Ascending aorta (tissue), 2 donors: ENCODE results near the gene TMEM60. TPM values are rescaled to one million over a fixed set of nuclear protein-coding genes. Genes with fewer than 3 reads are reported as not detected.
"Not testable (repeated sequence)": the region's sequence is repeated elsewhere in the genome, so short reads cannot be mapped to it uniquely, and the experiment has no call there.

Experiments
- DNase-seq, 2 donors: peaks; one replicate each; pipeline ENCODE4 v3.0.0-alpha.2; 2019; ENCODE audit warnings: low spot score in 2 of 2
- H3K27ac ChIP-seq, 2 donors: fragments of 200-600 bp; sonication (generic); one replicate each; pipeline ENCODE4 v1.5.1; 2016 to 2017; ENCODE audit warnings: mild to moderate bottlenecking in 1 of 2
- H3K27me3 ChIP-seq: fragments of 200-600 bp; sonication (generic); one replicate; pipeline ENCODE4 v1.5.1; 2017
- H3K36me3 ChIP-seq, 2 donors: fragments of 200-600 bp; sonication (generic); one replicate each; pipeline ENCODE4 v1.5.1; 2016
- H3K4me1 ChIP-seq, 2 donors: fragments of 200-600 bp; sonication (generic); one replicate each; pipeline ENCODE4 v1.5.1; 2016 to 2017; ENCODE audit warnings: mild to moderate bottlenecking in 1 of 2
- H3K4me3 ChIP-seq, 2 donors: fragments of 200-600 bp; sonication (generic); one replicate each; pipeline ENCODE4 v1.5.1; 2016 to 2017; ENCODE audit warnings: mild to moderate bottlenecking in 1 of 2
- H3K9me3 ChIP-seq, 2 donors: fragments of 200-600 bp; sonication (generic); one replicate each; pipeline ENCODE4 v1.5.1; 2016
- intact Hi-C: fragments of 100-400 bp; cut with DNase I; formaldehyde crosslinking; loops from one replicate; pipeline ENCODE4 v1.15.1; 2023
- total RNA-seq: library from RNA; depleted of rRNA; stranded (reverse); fragments of >200 nt; gene quantifications from one replicate; pipeline ENCODE4 v1.1.0, GENCODE V29; 2016
- TF ChIP-seq, protein P1 (sequence below), 3 experiments: fragments of 200-600 bp in 2 of 3; fragments of 450-650 bp in 1 of 3; sonication (generic) in 2 of 3; IDR thresholded peaks; one replicate each; pipeline ENCODE4 v1.5.1; 2016 to 2019; ENCODE audit warnings: antibody characterized with exemption in 3 of 3, mild to moderate bottlenecking in 1 of 3, moderate library complexity in 1 of 3

TMEM60 gene
- total RNA-seq, 1 donor from 2014 or later: not detected

DNA sequence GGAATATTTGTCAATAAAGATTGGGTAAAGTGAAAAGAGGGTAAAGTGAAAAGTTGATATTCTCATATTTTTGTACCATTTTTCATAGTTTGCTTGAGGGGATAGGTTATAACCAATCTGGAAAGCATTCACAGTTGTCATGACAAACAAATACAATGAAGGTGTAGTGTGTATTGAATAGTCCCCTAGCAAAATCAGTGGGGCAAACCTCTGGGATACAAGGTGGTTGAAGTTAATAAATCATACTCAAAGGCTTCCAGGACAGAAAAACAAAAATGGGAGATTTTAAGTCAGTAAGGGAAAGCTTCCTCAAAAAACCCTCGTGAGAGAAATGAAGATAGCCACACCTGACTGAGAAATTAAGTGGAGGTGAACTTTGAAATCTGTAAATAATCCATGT, 39.7 kb upstream of the TMEM60 start:
- DNase-seq: no peak
- Histone ChIP-seq H3K36me3 (no peaks in the 10 kb centered on the region), H3K4me3 (no peak overlapping the region), H3K9me3 (no peaks in the 10 kb centered on the region), H3K4me1 (peaks cover 0 to 3% of the 10 kb centered on the region in 2 donors), H3K27ac (no peak overlapping the region), H3K27me3 (no peaks in the 10 kb centered on the region)
- TF ChIP-seq, protein P1, sequence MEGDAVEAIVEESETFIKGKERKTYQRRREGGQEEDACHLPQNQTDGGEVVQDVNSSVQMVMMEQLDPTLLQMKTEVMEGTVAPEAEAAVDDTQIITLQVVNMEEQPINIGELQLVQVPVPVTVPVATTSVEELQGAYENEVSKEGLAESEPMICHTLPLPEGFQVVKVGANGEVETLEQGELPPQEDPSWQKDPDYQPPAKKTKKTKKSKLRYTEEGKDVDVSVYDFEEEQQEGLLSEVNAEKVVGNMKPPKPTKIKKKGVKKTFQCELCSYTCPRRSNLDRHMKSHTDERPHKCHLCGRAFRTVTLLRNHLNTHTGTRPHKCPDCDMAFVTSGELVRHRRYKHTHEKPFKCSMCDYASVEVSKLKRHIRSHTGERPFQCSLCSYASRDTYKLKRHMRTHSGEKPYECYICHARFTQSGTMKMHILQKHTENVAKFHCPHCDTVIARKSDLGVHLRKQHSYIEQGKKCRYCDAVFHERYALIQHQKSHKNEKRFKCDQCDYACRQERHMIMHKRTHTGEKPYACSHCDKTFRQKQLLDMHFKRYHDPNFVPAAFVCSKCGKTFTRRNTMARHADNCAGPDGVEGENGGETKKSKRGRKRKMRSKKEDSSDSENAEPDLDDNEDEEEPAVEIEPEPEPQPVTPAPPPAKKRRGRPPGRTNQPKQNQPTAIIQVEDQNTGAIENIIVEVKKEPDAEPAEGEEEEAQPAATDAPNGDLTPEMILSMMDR (IDR thresholded peaks at IDR 0.05): no peak
- intact Hi-C loops: no loop called here

- H3K36me3 ChIP-seq: no peaks in the 10 kb centered on the region
- no peaks in the 10 kb centered on the region for H3K9me3 ChIP-seq
- DNase-seq: no peak
- intact Hi-C loops: no loop called here
- H3K4me1 ChIP-seq: peaks cover 0 to 3% of the 10 kb centered on the region in 2 donors
- TF ChIP-seq, protein P1 (IDR thresholded peaks at IDR 0.05): no peak
- H3K27ac ChIP-seq: no peak overlapping the region
- H3K4me3 ChIP-seq: no peak overlapping the region
- H3K27me3 ChIP-seq: no peaks in the 10 kb centered on the region
Measured at GRCh38 chr7:77837275-77837674, 39.0 kb upstream of the TMEM60 start.

DNA sequence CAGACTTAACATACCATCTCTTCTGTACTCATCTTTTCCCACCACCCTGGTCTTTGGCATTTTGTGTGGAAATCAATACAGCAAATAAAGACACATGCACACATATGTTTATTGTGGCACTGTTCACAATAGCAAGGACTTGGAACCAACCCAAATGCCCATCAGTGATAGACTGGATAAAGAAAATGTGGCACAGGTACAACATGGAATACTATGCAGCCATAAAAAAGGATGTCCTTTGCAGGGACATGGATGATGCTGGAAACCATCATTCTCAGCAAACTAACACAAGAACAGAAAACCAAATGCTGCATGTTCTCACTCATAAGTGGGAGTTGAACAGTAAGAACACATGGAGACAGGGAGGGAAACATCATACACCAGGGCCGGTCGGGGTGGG, 38.2 kb upstream of the TMEM60 start:
- H3K9me3 ChIP-seq, H3K4me1 ChIP-seq, H3K27ac ChIP-seq, DNase-seq, H3K4me3 ChIP-seq, H3K36me3 ChIP-seq, intact Hi-C loops, H3K27me3 ChIP-seq: not testable (repeated sequence)

DNA sequence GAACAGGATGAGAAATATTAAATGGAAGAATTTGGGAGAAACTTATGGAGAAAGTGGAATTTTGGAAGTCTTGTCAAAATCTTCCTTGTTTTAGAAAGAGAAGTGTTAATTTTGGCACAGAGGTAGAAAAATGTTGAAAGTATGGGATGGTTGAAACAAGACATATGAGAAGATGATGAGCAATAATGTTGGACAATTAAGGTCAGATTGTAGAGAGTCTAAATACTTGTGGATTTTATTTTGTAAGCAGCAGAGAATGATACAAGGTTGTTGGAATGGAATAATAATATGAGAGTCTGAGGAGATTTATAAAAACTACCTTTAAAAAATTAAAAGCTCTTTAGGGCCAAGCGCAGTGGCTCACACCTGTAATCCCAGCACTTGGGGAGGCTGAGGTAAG, 34.9 kb upstream of the TMEM60 start:
- H3K4me3 ChIP-seq: no peak overlapping the region
- no peak for DNase-seq
- no peaks in the 10 kb centered on the region for H3K4me1 ChIP-seq
- intact Hi-C loops: no loop called here
- no peak overlapping the region for H3K27ac ChIP-seq
- TF ChIP-seq, protein P1 (IDR thresholded peaks at IDR 0.05): no peak
- H3K9me3 ChIP-seq: no peaks in the 10 kb centered on the region
- no peaks in the 10 kb centered on the region for H3K27me3 ChIP-seq
- no peaks in the 10 kb centered on the region for H3K36me3 ChIP-seq

GRCh38 chr7:77831953-77832352, 33.7 kb upstream of the TMEM60 start:
- no peaks in the 10 kb centered on the region for H3K27me3 ChIP-seq
- no peaks in the 10 kb centered on the region for H3K36me3 ChIP-seq
- DNase-seq: no peak
- H3K27ac ChIP-seq: no peak overlapping the region
- no peaks in the 10 kb centered on the region for H3K4me1 ChIP-seq
- TF ChIP-seq, protein P1 (IDR thresholded peaks at IDR 0.05): no peak
- intact Hi-C loops: no loop called here
- no peaks in the 10 kb centered on the region for H3K9me3 ChIP-seq
- no peak overlapping the region for H3K4me3 ChIP-seq

GRCh38 chr7:77831481-77831880, 33.2 kb upstream of the TMEM60 start:
- H3K36me3 ChIP-seq: no peaks in the 10 kb centered on the region
- H3K9me3 ChIP-seq: no peaks in the 10 kb centered on the region
- H3K4me3 ChIP-seq: no peak overlapping the region
- no peak for DNase-seq
- H3K27ac ChIP-seq: no peak overlapping the region
- intact Hi-C loops: no loop called here
- TF ChIP-seq, protein P1 (IDR thresholded peaks at IDR 0.05): no peak
- H3K27me3 ChIP-seq: no peaks in the 10 kb centered on the region
- no peaks in the 10 kb centered on the region for H3K4me1 ChIP-seq
